ENCODE data around the gene RCN1. TPM values are rescaled to one million over a fixed set of nuclear protein-coding genes. Genes with fewer than 3 reads are reported as not detected.

Gene RCN1
- total RNA-seq, 2 donors from 2014 or later, result 27.7 to 29.7 TPM

DNA sequence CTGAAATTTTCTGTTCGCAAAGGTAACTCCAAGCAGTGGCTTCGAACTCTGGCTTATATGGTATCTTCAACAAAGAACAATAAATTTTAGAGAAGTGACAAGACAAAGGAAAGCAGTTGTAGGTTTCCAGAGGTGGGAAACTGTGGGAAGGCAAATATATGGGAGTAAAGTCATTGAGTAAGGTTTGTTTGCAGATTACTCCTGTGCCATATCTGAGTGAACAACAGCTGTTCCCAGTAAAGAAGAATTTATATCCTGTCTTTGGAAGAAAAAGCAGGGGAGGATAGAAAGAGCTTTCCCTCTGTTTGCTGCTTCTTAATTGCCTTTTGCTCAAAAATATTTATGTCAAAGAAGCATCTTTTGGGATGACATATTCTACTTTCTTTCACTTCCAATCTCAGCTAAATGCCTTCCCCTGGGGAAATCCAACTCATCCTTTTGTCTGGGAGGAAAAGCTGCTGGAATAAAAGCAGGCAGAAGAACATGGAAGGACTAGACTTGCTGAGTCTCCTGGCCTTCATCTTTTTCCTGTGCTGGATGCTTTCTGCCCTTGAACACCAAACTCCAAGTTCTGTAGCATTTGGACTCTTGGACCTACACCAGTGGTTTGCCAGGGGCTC is 10.4 kb upstream of the RCN1 start:
- H3K4me3 ChIP-seq, result no peak overlapping the region
- no peak overlapping the region for H3K27ac ChIP-seq
- DNase-seq (ENCODE audit: low spot score), result no peak
- no peaks in the 10 kb centered on the region for H3K36me3 ChIP-seq
- H3K27me3 ChIP-seq, result no peaks in the 10 kb centered on the region
- H3K9me3 ChIP-seq, result no peaks in the 10 kb centered on the region
- H3K4me1 ChIP-seq, result no peaks in the 10 kb centered on the region
- TF ChIP-seq, protein P1, sequence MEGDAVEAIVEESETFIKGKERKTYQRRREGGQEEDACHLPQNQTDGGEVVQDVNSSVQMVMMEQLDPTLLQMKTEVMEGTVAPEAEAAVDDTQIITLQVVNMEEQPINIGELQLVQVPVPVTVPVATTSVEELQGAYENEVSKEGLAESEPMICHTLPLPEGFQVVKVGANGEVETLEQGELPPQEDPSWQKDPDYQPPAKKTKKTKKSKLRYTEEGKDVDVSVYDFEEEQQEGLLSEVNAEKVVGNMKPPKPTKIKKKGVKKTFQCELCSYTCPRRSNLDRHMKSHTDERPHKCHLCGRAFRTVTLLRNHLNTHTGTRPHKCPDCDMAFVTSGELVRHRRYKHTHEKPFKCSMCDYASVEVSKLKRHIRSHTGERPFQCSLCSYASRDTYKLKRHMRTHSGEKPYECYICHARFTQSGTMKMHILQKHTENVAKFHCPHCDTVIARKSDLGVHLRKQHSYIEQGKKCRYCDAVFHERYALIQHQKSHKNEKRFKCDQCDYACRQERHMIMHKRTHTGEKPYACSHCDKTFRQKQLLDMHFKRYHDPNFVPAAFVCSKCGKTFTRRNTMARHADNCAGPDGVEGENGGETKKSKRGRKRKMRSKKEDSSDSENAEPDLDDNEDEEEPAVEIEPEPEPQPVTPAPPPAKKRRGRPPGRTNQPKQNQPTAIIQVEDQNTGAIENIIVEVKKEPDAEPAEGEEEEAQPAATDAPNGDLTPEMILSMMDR (IDR thresholded peaks at IDR 0.05), result no peak

GRCh38 chr11:32081129-32081641 is 9.7 kb upstream of the RCN1 start:
- Histone ChIP-seq H3K27ac (no peak overlapping the region), H3K4me3 (no peak overlapping the region)
- TF ChIP-seq, protein P1 (IDR thresholded peaks at IDR 0.05), result no peak

GRCh38 chr11:32081901-32082300 is 9.0 kb upstream of the RCN1 start:
- no peaks in the 10 kb centered on the region for H3K27me3 ChIP-seq
- no peaks in the 10 kb centered on the region for H3K4me1 ChIP-seq
- H3K9me3 ChIP-seq, result no peaks in the 10 kb centered on the region
- TF ChIP-seq, protein P1 (IDR thresholded peaks at IDR 0.05), result no peak
- H3K4me3 ChIP-seq, result no peak overlapping the region
- H3K36me3 ChIP-seq, result no peaks in the 10 kb centered on the region
- DNase-seq (ENCODE audit: low spot score), result no peak
- H3K27ac ChIP-seq, result no peak overlapping the region

More at GRCh38 chr11:32081129-32081641, 9.7 kb upstream of the RCN1 start:
- no peaks in the 10 kb centered on the region for H3K4me1 ChIP-seq
- H3K9me3 ChIP-seq, result no peaks in the 10 kb centered on the region
- DNase-seq (ENCODE audit: low spot score), result no peak
- H3K36me3 ChIP-seq, result no peaks in the 10 kb centered on the region
- H3K27me3 ChIP-seq, result no peaks in the 10 kb centered on the region

- Histone ChIP-seq H3K36me3 (no peaks in the 10 kb centered on the region), H3K4me3 (no peak overlapping the region), H3K27me3 (no peaks in the 10 kb centered on the region), H3K4me1 (peaks cover 0 to 2% of the 10 kb centered on the region in 2 donors), H3K27ac (no peak overlapping the region), H3K9me3 (no peaks in the 10 kb centered on the region)
- DNase-seq (ENCODE audit: low spot score), result no peak
- TF ChIP-seq, protein P1 (IDR thresholded peaks at IDR 0.05), result no peak
These were observed 8.4 kb upstream of the RCN1 start for GRCh38 chr11:32082346-32082986.

GRCh38 chr11:32087597-32087996 is 3.3 kb upstream of the RCN1 start:
- no peak for DNase-seq (ENCODE audit: low spot score)
- TF ChIP-seq, protein P1 (IDR thresholded peaks at IDR 0.05), result no peak
- Histone ChIP-seq H3K4me3 (no peak overlapping the region), H3K27me3 (no peaks in the 10 kb centered on the region), H3K4me1 (peaks cover 0 to 38% of the 10 kb centered on the region in 2 donors), H3K36me3 (no peaks in the 10 kb centered on the region), H3K9me3 (no peaks in the 10 kb centered on the region), H3K27ac (peak overlapping the region; percentile 47 to 49)
